Measurements from ENCODE around the gene KIF1A.

KIF1A gene, protein sequence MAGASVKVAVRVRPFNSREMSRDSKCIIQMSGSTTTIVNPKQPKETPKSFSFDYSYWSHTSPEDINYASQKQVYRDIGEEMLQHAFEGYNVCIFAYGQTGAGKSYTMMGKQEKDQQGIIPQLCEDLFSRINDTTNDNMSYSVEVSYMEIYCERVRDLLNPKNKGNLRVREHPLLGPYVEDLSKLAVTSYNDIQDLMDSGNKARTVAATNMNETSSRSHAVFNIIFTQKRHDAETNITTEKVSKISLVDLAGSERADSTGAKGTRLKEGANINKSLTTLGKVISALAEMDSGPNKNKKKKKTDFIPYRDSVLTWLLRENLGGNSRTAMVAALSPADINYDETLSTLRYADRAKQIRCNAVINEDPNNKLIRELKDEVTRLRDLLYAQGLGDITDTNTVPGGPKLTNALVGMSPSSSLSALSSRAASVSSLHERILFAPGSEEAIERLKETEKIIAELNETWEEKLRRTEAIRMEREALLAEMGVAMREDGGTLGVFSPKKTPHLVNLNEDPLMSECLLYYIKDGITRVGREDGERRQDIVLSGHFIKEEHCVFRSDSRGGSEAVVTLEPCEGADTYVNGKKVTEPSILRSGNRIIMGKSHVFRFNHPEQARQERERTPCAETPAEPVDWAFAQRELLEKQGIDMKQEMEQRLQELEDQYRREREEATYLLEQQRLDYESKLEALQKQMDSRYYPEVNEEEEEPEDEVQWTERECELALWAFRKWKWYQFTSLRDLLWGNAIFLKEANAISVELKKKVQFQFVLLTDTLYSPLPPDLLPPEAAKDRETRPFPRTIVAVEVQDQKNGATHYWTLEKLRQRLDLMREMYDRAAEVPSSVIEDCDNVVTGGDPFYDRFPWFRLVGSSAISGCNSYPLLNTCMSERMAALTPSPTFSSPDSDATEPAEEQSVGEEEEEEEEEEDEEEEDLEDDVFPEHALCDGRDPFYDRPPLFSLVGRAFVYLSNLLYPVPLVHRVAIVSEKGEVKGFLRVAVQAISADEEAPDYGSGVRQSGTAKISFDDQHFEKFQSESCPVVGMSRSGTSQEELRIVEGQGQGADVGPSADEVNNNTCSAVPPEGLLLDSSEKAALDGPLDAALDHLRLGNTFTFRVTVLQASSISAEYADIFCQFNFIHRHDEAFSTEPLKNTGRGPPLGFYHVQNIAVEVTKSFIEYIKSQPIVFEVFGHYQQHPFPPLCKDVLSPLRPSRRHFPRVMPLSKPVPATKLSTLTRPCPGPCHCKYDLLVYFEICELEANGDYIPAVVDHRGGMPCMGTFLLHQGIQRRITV (N-terminal part only)

GRCh38 chr2:240819858-240820606 lies at the start of gene KIF1A:
TSS of gene KIF1A (minus strand) at chr2:240820219. CDS start at chr2:240797752, 22,467 bp downstream.
- no peak for DNase-seq

DNA sequence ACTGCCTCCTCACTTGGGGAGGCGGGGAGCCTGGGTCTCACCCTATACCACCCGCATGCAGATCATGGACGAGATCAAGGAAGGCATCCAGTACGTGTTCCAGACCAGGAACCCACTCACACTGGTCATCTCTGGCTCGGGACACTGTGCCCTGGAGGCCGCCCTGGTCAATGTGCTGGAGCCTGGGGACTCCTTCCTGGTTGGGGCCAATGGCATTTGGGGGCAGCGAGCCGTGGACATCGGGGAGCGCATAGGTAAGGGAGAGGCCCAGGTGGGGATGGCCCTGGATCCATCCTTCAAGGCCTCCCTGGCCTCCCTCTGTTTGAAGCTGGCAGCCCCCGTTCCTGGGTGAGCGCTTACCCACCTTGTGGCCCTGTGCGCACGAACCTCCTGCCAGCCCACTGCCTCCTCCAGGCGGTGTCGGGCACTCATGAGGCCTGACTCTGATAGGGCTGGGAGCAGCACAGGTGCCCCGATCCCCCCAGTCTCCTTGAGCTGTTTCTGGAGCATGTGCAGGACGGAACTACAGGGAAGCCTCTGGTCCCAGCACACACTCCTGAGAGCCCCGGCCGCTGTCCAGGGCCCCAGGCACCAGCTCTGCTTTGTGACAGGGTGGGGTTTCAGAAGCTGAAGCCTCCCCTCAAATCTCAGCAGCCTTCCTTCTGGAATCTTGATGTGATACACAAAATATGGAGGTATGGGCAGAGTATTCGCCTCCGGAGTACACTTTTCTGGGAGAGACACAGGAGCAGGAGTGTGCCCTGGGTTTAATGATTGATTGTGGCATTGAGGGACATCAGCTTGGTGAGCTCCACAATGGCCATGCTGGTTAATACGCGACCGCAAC lies 49.3 kb upstream of the KIF1A start:
- no peak for DNase-seq

GRCh38 chr2:240868286-240869108 lies 48.5 kb upstream of the KIF1A start, which contains the start of gene AGXT:
TSS of gene AGXT (plus strand) at chr2:240868824. CDS start at chr2:240868866, 42 bp downstream.
- no peak for DNase-seq

GRCh38 chr2:240865391-240865790 lies 45.4 kb upstream of the KIF1A start:
- DNase-seq: no peak

DNA sequence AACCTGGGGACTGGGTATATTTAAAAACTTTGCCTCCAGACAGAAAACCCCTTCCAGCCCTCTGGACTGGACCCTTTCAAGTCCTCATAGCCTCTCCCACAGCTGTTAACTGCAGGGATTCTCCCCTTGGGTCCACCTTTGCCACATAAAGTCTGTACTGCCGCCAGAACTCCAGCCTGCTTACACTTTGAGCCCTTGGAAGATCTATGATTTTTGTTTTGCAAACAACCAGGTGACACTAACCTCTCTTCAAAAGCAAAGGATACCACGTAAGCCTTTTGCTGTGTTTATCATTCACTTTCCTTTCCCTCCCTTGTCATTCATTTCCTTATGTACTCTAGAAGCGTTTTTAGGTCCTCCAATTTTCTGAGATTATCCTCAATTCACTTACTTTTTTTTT lies 44.5 kb upstream of the KIF1A start:
- DNase-seq: no peak

GRCh38 chr2:240861547-240861946 lies 41.5 kb upstream of the KIF1A start:
- DNase-seq: no peak

DNA sequence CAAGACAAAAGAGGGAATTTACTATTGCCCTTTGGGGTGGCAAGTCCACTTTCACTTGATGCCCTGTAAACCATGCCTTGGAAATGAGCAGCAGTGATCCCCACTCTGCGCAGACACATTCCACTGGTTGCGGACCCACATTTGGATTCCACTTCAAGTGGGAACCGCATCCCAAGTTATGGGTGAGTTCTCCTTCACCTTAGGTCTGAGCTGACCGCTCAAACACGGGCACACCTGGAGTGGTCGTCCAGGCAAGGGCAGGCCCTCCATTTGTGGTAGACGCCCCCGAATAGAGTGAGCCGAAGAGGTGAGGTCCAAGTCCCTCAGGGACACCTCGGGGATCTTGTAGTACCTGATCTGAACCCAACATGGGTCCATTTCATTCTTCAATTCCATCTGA lies 38.9 kb upstream of the KIF1A start:
- DNase-seq: no peak

DNA sequence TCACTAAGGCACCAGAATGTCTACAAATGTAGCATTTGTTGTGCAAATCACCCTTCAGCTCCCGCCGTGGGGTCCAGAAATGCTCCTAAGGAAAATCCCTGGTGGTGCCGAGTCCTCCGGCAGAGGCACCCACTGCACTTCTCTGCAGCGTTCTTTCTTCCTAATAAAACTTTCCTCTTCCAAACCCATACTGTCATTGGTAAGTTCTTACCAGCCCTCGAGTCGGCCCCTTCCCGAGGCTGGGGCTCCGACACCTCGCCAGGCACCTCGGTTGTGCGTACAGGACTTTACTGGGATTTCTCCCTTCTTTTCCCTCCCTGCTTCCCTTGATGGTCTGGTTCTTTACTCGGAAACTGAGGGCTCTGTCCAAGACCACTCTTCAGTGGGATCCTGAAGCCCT lies 38.3 kb upstream of the KIF1A start:
- DNase-seq: no peak

DNA sequence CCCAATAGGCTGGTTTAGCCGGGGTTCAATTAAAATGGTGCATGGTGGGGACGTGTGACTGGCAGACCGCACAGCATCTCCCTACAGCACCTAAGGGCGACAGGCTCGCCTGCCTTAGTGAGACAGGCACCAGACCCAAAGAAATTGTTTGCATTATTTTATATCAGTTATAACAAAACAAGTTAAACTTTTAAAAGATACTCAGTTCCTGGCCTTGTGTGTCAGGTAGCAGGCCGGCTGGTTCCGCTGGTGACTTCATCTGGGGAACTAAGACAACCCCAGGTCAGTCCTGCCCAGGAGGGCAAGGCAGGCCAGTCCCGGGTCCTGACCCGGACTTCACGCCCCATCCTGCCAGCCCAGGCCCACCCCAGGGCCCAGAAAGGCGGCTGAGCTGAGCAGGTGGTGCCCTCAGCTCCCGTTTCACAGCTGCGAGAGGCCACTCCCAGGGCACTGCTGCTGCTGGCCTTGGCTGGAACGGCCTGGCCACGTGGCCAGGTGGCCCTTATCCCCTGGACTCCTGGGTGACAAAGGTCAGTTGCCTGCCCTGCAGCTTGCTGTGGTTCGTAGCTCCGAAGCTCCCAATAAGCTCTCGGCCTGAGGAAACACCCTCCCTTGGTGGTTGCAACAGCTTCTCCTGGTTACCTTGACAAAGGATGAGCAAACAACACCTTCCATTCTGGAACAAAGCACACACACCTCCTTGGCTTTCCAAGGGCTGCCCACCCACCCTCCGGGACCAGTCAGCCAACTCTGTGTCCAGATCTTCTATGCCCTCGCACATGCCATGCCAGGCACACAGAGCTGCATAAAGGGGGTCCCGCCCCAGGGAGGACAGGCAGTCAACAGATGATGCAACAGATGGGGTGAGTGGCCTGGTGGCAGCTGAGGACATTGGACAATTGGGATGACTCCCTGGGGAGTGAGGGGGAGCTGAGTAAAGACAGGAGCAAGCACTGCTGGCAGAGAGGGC lies 37.3 kb upstream of the KIF1A start:
- DNase-seq: no peak

- no peak for DNase-seq
Measured at GRCh38 chr2:240856151-240856980, 36.3 kb upstream of the KIF1A start.

DNA sequence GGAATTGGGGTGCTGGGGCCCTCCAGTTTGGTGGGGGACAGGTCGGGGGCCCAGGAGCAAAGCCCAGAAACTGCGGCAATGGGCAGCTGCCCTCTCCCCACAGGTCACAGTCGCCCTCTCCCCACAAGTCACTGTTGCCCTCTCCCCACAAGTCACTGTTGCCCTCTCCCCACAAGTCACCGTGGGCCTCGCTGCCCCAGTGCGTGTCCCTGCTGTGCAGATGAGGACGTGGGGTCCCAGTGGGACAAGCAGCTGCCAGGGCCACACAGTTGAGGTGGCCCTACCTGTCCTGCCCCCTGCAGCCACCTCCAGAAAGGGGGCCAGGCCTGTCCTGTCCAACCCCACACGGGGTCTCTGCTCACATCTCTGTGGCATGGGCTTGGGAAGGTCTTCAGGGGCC lies 35.7 kb upstream of the KIF1A start:
- no peak for DNase-seq

GRCh38 chr2:240852671-240853314 lies 32.8 kb upstream of the KIF1A start:
- DNase-seq: no peak

- peak; percentile 89 for DNase-seq
Measured at GRCh38 chr2:240851078-240851991, 31.3 kb upstream of the KIF1A start.

DNA sequence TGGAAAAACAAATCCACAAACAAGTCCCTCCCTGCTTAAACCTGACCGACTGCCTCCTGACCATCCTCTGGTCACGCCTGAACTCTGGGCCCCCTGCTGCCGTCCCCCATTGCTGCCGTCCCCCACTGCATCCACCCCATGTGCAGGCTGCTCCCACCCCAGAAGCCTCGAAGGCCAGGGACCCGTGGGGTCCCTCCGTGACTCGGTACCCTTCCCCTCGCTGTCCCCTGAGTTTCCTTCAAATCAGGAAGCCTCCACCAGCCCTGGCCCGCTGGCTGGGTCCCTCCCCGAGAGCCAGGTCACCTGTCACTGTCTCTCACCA lies 30.7 kb upstream of the KIF1A start:
- DNase-seq: no peak

DNA sequence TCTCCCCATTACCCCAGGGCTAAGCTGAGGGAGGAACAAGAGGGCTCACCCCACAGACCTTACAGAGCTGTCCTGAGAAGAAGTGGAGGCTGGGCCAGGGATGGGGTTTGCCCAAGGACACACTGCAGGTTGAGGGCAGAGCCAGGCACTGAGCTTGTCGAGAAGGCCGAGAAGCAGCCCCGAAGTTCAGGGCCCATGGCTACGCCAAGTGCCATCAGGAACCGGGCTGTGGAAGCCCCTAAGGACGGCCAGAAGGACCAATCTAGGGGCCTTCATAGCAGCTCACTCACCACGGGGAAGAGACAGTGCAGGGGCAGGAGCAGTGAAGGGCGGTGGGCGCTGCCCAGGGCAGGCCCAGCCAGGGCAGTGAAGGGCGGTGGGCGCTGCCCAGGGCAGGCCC lies 30.0 kb upstream of the KIF1A start:
- DNase-seq: no peak

- DNase-seq: no peak
Measured at GRCh38 chr2:240848900-240849680, 29.1 kb upstream of the KIF1A start.
